Superior temporal gyrus (tissue), 1 donor: ENCODE results near the gene ZNF609.
A peak's percentile ranks its signal among the peaks of the same experiment; 100 is the strongest.

Source experiments
- DNase-seq: peaks from one replicate; pipeline ENCODE4 v3.0.0-alpha.2; 2016; ENCODE audit errors: extremely low spot score

Gene ZNF609

GRCh38 chr15:64460206-64460723, at the start of gene ZNF609:
ZNF609 (plus strand) TSS chr15:64460578; CDS start chr15:64499420, 38,842 bp downstream.
- DNase-seq: peak; percentile 94

GRCh38 chr15:64412216-64412615, 48.2 kb upstream of the ZNF609 start:
- no peak for DNase-seq

- no peak for DNase-seq
Observed at GRCh38 chr15:64422697-64423096, 37.7 kb upstream of the ZNF609 start.

GRCh38 chr15:64423970-64424369, 36.4 kb upstream of the ZNF609 start:
- DNase-seq: no peak

GRCh38 chr15:64425221-64425620, 35.2 kb upstream of the ZNF609 start:
- DNase-seq: no peak

- peak; percentile 83 for DNase-seq
Observed at GRCh38 chr15:64426845-64427465, 33.4 kb upstream of the ZNF609 start.

GRCh38 chr15:64429448-64429847, 30.9 kb upstream of the ZNF609 start:
- no peak for DNase-seq

GRCh38 chr15:64430000-64430735, 30.2 kb upstream of the ZNF609 start:
- no peak for DNase-seq

- no peak for DNase-seq
Observed at GRCh38 chr15:64437982-64438381, 22.4 kb upstream of the ZNF609 start.

GRCh38 chr15:64438653-64439447, 21.5 kb upstream of the ZNF609 start:
- no peak for DNase-seq

- no peak for DNase-seq
Observed at GRCh38 chr15:64441852-64442251, 18.5 kb upstream of the ZNF609 start.

- no peak for DNase-seq
Observed at GRCh38 chr15:64443016-64443415, 17.4 kb upstream of the ZNF609 start.

- DNase-seq: peak; percentile 8
Observed at GRCh38 chr15:64443747-64444621, 16.4 kb upstream of the ZNF609 start.

GRCh38 chr15:64444836-64445235, 15.5 kb upstream of the ZNF609 start:
- no peak for DNase-seq

- DNase-seq: no peak
Observed at GRCh38 chr15:64447536-64448315, 12.7 kb upstream of the ZNF609 start.

- DNase-seq: peak; percentile 67
Observed at GRCh38 chr15:64452988-64453688, 7.2 kb upstream of the ZNF609 start.

GRCh38 chr15:64453689-64454037, 6.7 kb upstream of the ZNF609 start:
- no peak for DNase-seq

- no peak for DNase-seq
Observed at GRCh38 chr15:64454282-64454681, 6.1 kb upstream of the ZNF609 start.

GRCh38 chr15:64455961-64456371, 4.4 kb upstream of the ZNF609 start:
- DNase-seq: no peak

- no peak for DNase-seq
Observed at GRCh38 chr15:64456634-64457108, 3.7 kb upstream of the ZNF609 start.
